Gastroesophageal sphincter (tissue), 3 donors: ENCODE data around the gene ART5.

Source experiments
- CTCF ChIP-seq, 4 experiments: fragments of 200-600 bp in 2 of 4; fragments of 450-650 bp in 2 of 4; sonication (generic) in 1 of 4; IDR thresholded peaks; one replicate each; pipeline ENCODE4 v1.5.1; 2017 to 2019; ENCODE audit warnings: antibody characterized with exemption in 4 of 4, mild to moderate bottlenecking in 2 of 4, moderate library complexity in 2 of 4
- EP300 ChIP-seq: sonication (generic); formaldehyde crosslinking; IDR thresholded peaks from one replicate; pipeline ENCODE4 v1.6.1; 2017; ENCODE audit warnings: antibody characterized with exemption, mild to moderate bottlenecking
- POLR2A ChIP-seq, 2 donors: fragments of 450-650 bp; IDR thresholded peaks; one replicate each; pipeline ENCODE4 v1.6.1; 2017; ENCODE audit warnings: antibody characterized with exemption in 2 of 2, mild to moderate bottlenecking in 2 of 2, moderate library complexity in 1 of 2
- POLR2AphosphoS5 ChIP-seq: sonication (generic); formaldehyde crosslinking; IDR thresholded peaks from one replicate; pipeline ENCODE4 v1.6.1; 2017; ENCODE audit warnings: antibody characterized with exemption

DNA sequence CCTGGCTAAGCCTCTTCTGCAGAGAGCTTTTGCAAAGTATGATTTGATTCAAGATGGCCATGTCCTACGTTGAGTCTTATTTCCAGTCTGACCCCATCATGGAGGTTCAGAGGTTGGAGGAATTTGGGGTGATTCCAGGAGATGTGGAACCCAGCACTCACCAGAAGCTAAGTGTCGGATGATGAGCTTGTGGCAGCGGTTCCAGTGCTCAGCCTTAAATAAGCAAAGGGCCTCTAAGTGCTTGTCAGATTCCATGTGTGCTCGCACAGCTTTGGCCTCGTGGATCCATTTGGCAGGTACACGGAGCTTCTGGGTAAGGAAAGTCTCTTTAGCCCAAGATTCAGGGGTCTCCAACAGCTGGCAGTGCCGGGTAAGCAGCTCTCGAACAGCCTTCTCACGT lies 41.2 kb upstream of the ART5 start:
- no peak for TF ChIP-seq CTCF (IDR thresholded peaks at IDR 0.05)
- TF ChIP-seq EP300 = no peak
- no peak for TF ChIP-seq POLR2A (IDR thresholded peaks at IDR 0.05)
- TF ChIP-seq POLR2AphosphoS5 = no peak
